HT1080 (cell line): Measurements from ENCODE around the gene TMEM109. TPM values are rescaled to one million over a fixed set of nuclear protein-coding genes. Genes with fewer than 3 reads are reported as not detected.

Experiments
- DNase-seq: peaks from one replicate; pipeline ENCODE4 v3.0.0-alpha.2; 2015; ENCODE audit warnings: low read depth
- total RNA-seq: library from RNA; depleted of rRNA; stranded (reverse); fragments of >200 nt; shearing (Covaris generic); gene quantifications from 2 replicates; pipeline ENCODE4 v1.2.3, GENCODE V29; 2014; rRNA removed

Gene TMEM109
- total RNA-seq, 1 experiment from 2014 or later: 146 TPM

GRCh38 chr11:60964801-60965200, 50.8 kb downstream of the TMEM109 start:
- no peak for DNase-seq

GRCh38 chr11:60966890-60967289, 52.9 kb downstream of the TMEM109 start:
- DNase-seq: no peak

- no peak for DNase-seq
These were observed 54.3 kb downstream of the TMEM109 start for GRCh38 chr11:60968223-60968622.

- DNase-seq: peak; percentile 36
These were observed 56.4 kb downstream of the TMEM109 start for GRCh38 chr11:60970369-60970774.

GRCh38 chr11:60970890-60971289, 56.9 kb downstream of the TMEM109 start:
- DNase-seq: no peak

- DNase-seq: no peak
These were observed 57.6 kb downstream of the TMEM109 start, which contains the start of gene CD6 for GRCh38 chr11:60971520-60971919. TSS of gene CD6 (plus strand) at chr11:60971680. CDS start at chr11:60971866, 186 bp downstream.

- DNase-seq: no peak
These were observed 58.4 kb downstream of the TMEM109 start for GRCh38 chr11:60972182-60973030.

Other genes with a start within 250 kb of the TMEM109 start
- gene MS4A8, start 214.5 kb upstream of the TMEM109 start, total RNA-seq: not detected in 2 replicates
- gene MS4A18, start 189.4 kb upstream of the TMEM109 start, total RNA-seq: not detected in 2 replicates
- not detected in 2 replicates for gene MS4A15, start 157.3 kb upstream of the TMEM109 start, total RNA-seq
- gene MS4A10, start 128.8 kb upstream of the TMEM109 start, total RNA-seq: not detected in 2 replicates
- 28.4 and 32.7 TPM in 2 replicates for gene CCDC86, start 72.0 kb upstream of the TMEM109 start, total RNA-seq
- gene PTGDR2, start 58.2 kb upstream of the TMEM109 start, total RNA-seq: 0.07 TPM in 1 of 2 replicates, not detected in the other
- gene ZP1, start 46.6 kb upstream of the TMEM109 start, total RNA-seq: 1.7 and 1.9 TPM in 2 replicates
- gene PRPF19, start 7.6 kb upstream of the TMEM109 start, total RNA-seq: 212 and 250 TPM in 2 replicates
- gene TMEM132A, start 10.3 kb downstream of the TMEM109 start, total RNA-seq: 63.3 and 69.4 TPM in 2 replicates
- gene SLC15A3, start 38.0 kb downstream of the TMEM109 start, total RNA-seq: 0.10 and 0.32 TPM in 2 replicates
- gene CD6, start 57.5 kb downstream of the TMEM109 start, total RNA-seq: not detected in 2 replicates
- gene CD5, start 188.3 kb downstream of the TMEM109 start, total RNA-seq: not detected in 2 replicates
- gene VPS37C, start 247.3 kb downstream of the TMEM109 start, total RNA-seq: 10.7 and 11.9 TPM in 2 replicates